Measurements from ENCODE around the gene PSMA3.
"Not testable (repeated sequence)": the region's sequence is repeated elsewhere in the genome, so short reads cannot be mapped to it uniquely, and the experiment has no call there.

The PSMA3 gene

DNA sequence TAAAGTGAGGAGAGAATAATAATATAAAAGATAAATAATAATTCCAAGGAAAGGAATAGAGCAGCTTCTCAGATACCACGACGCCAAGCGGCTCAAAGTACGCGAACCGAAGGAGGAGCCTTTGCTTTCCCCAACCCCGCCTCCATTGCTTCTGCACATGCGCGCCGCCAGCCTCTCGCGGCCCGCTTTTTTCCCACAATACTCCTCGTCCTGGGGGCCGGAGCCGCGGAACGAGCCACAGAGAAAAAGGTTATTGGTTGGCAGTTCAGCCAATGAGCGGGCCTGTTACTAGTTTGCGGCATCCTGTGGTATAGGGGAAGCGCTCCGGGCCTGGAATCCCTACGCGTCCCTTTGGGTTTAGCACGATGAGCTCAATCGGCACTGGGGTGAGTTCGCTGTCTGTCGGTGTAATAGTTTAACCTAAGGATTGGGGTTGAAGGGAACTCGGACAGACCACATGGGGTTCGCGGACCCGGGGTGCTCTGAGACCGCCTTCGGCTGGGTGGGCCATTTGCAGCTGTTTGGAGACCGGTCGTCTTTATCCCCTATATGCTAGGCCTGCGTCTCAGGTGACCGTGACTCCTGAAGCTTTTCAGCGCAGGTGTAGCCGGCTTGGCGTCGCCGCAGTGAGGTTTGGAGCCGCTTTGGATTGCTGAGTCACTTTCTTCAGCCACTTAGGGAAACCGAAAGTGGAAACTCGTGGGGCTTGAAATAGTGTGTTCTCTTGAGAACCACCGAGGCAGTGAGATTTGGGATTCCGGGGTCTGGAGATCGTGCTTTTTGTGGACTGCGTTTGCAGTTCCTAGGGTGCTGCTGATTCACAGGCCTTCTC lies at the start of gene PSMA3:
Gene PSMA3 (plus strand): TSS at position 288 of the 832 bp plus-strand sequence. CDS start 78 bp downstream, at position 366.
- peak; percentile 96 for DNase-seq

DNA sequence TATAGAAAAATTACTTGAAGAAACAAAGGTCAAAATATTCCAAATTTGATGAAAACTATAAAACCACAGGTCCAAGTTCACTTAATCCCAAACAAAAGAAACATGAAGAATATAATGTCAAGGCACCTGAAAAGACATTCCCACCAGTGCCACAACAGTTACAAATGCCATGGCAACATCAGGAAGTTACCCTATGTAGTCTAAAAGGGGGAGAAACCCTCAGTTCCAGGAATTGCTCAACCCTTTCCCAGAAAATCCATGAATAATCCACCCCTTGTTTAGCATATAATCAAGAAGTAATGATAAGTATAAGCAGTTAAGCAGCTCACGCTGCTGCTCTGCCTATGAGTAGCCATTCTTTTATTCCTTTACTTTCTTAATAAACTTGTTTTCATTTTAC lies 48.4 kb upstream of the PSMA3 start:
- DNase-seq = no peak

DNA sequence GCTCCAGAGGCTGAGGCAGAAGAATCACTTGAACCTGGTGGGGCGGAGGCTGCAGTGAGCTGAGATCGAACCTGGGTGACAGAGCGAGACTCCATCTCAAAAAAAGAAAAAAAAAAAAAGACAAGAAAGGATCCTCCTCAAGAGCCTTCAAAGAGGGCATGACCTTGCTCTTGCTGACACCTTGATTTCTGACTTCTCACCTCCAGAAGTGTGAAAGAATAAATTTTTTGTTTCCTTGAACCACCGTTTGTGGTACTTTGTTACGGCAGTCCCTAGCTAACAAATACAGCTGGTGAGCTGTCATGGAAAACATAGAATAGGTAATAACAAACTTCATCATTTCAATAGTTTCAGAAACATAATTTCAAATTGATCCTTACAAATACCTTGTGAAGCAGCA lies 46.6 kb upstream of the PSMA3 start:
- no peak for DNase-seq

DNA sequence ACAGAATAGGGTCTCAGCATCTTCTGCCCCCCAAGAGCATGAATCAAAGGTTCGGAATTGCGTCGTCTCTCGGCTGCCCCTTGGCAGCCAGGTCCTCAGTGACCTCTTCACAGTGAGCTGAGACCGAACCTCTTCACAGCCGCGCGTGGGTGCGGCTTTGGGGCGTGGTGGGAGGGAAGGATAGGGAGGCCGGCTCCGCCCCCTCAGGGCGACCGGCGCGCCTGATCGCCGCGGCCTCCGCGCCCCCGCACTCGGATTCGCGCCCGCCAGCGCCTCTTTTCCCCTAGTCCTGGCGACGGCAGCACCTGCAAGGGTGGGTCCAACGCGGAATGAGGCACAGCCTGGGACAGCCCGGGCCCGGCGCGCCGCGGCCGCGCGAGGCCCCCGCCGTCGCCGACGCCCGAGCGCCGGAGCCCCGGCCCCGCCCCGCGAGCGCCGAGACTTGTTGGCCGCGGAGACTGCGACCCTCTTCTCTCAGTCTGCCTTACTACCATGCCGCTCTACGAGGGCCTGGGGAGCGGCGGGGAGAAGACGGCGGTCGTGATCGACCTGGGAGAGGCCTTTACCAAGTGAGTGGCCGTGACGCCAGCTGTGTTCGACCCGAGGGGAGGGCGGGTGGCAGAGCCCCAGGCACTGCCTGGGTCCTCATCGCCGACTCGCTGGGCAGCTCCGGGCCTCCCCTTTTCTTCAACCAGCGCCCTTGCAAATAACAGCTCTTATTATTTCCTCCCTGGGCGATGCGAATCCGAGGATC lies 44.7 kb upstream of the PSMA3 start, which contains the start of gene ACTR10:
Gene ACTR10 (plus strand): TSS at position 424 of the 754 bp plus-strand sequence. CDS start 69 bp downstream, at position 493.
- DNase-seq = peak; percentile 81

DNA sequence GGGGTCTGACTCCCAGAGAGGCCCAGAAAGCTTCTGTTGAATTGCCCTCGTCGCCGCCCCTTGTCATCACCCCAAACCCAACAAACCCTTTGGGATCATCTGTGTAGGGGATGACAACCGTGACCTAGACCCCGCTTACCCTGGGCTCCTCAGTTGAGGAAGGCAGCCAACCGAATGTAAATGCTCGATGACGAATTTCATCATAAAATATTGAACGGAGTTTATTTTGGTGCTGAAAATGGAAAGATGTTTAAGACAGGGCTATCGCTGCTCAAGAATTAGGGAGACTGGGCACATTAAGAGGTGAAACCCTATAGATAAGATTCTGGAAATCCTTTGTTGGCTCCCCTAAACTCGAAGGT lies 44.2 kb upstream of the PSMA3 start:
- no peak for DNase-seq

DNA sequence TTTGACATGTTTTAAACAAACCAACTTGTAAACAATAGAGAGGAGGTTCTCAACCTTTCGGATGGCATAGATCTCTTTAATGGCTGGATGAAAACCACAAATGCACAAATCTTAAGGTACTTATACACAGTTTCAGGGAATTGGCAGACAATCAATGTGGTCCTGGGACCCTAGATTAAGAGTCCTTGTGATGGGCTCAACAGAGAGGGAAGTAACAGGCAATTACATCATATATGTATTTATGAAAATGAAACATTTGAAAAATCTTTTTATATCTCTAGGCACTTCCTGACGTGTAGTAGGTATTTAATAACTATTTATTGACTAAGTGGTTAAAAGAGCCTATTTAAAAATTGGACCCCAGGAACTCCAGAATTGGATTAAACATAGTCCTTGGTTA lies 43.8 kb upstream of the PSMA3 start:
- DNase-seq = no peak

DNA sequence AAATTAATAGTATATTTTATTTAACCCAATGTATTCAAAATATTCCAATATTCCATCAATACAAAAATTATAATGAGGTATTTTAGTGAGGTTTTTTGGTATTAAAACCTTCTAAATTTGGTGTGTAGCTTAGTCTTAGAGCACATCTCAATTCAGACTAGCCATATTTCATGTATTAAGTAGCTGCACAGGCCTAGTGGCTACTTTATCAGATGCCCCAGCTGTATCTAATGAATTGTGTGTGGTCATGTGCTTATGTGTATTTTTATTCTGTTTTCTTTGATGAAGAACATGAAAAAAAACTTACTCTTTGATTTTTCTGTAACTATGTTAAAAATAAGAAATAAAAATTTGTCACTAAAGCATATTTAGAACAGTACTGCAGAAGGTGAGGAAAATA lies 31.5 kb upstream of the PSMA3 start:
- DNase-seq = no peak

DNA sequence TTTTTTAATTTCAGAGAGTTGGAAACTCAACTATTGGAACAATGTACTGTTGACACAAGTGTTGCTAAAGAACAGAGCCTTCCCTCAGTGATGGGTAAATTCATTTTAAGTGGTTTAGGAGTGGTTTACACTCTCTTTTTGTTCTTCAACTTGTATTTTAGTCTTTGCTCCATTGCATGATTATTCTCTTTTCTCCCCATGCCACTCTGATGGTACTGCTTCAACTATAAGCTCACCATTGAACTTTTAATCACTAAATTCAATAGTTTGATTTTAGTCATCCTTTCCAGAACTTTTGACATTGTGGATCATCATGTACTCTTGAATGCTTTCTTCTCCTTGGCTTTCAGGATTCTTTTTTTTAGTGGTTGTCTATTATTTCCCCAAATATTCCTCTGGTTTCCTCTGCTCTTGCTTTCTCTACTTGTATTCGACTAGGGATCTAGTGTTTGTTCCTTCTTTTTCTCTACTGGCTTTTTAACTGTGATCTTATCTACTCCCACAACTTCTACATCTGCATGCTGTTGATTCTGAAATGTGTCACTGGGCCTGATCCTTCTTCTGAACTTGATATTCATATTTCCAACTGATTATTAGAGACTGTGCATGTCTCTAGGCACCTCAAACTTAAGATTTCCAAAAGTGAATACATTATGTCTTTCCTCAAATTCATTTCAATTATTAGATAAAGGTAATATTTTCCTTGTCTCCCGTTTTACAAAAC lies 29.3 kb upstream of the PSMA3 start:
- DNase-seq = no peak

DNA sequence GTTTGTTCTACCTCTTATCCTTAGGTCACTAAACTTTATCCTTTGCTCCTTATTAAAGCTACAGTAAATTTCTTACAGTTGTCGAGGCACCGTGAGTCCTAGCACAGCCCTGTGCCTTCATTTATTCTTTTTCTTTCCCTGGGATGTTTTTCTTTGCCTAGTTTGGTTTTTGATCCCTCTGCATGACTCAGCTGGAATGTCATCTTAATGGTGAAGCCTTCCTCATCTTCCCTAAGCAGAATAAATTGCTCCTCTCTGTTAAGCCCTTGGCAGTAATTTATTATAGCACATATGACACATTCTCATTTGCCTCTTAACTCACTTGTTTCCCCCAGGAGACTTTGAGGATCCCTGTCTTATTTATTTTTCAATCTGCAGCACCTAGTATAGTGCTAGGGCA lies 28.1 kb upstream of the PSMA3 start:
- no peak for DNase-seq

DNA sequence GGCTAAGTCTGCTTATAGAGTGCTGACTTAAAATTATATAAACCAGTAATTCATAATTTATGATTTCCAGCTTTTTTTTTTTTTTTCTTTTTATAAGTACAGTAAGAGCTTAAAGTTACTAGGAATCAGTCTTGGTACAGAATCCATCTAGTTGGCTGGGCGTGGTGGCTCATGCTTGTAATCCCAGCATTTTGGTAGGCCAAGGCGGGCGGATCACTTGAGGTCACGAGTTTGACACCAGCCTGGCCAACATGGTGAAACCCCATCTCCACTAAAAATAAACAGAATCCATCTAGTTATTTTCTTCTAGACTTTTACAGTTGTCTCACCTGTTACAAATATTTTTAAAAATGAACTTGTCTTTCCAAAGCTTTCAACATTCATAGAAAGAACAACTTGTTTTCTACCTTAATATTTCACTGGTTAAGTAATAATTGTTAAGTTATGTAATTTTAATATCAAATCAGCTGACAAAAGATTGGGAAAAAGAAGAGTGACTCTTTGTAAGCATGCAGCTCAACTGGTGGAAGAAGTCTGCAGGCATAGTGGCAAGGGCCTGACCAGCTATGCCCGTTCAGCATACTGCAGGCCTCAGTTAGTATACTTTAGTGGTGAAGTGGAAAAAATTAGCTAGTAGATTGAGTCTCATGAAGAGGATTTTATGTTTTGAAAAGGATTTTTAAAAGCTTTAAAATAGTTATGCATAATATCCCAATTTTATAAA lies 17.4 kb upstream of the PSMA3 start:
- no peak for DNase-seq

DNA sequence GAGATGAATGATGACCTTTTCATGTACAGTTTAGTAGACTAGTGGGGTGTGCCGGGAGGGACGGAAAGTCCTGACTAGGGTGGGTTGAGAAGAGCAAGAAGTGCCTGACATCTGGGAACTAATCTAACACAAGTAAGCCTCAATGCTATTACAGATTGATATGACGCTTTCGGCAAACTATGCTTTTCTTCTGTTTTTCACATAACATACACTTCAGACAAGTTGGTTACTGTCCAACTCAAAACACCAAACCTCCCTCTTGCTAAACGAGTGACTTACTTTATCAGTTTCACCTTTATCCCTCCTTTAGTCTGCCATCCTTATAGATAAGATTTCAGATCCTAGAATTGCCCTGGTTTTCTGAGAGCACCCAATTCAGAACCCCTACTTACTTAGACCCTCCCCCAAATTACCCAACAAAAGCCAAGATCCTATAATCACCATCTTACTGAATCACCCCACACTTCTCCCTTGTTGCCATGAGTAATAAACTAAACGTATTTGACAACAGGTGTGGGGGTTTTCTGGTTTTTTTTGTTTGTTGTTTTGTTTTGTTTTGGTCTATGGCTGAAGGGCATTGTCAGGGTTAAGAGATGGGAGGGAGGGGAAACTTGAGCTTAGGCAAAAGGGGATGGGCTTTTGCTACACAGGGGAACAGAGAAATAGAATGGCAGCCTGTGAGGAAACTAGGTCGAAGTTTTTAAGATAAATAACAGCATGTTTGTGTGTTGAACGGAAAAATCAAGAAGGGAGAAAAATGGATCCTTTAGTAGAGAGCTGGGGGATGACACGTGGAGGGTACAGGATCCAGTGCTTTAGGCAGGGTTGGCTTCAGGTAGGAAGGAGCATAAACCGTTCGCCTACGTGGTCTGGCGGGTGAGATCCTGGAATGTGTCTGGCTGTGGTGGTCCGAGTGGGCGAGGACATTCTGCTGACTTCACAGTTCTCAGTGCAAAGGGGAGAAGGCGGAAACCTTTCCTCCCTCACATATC lies 6.1 kb upstream of the PSMA3 start:
- DNase-seq = no peak

DNA sequence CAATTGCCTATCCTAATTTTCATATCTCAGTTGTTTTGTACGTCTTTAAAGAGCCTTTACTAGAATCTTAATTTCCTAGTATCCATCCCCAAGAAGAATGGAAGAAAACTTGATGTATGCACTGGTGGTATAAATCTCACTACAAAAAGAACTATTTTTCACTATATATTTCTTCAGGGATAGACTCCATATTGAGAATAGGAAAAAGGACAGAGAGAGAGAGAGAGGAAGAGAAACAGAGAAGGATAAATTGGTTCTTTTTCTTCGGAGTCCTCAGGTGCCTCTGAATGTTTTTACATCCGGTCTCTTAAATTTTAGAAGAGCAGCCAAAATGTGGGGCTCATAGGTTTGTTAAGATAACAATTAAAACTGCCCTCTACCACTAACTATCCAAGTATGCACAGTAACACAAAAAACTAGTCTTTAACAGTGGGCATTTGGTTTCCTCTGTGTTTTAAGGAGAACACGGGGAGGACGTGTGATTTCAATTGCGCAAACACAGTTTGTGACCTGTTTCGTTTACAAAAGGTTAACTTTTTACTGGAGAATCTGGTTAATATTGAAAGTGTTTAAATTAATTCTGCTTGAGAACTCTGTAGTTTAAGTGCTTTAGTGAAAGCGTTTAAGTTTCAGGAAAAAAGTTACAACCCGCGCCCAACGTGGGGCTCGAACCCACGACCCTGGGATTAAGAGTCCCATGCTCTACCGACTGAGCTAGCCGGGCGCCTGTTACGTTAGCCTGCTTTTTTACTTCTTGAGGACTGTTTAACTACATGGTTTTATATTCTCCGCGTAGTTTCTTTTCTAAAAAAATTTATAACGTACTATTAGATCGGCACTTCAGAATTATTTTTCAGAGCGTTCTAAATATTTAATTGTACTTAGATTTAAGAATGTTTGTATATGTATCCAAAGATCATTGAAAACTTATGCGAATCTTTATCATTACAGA lies 5.1 kb upstream of the PSMA3 start:
- peak; percentile 76 for DNase-seq

DNA sequence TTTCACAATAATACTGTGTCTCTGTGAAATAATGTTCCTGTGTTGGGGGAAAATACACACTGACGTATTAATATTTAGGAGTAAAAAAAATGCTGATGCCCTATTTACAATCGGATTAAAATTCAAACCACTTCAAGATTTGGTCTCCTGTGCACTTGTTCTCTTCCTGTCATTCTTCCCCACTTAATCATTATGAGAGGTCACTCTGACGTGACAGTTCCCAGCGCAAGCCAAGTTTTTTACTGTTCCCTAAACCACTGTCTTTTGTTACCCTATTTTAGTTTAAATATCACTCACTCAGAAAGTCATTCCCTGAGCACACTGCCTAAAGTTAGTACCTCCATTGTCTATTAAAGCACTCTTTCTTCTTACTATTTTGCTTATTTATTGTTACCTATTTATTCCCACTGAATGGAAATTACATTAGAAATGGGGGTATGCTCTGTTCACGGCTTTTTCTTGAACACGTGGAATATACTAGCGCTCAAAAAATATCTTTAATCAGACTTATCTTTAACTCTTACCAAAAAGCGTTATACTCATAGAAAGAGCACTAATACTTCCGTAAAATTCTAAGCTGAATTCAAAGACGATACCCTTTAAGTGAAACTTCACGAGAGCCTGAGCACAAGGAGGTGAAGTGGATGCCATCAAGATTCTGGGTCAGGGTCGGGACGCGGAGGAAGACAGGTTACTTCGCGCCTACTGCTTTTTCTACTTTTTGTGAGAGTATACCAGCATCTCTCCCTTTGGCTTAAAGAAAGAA lies 670 bp upstream of the PSMA3 start:
- no peak for DNase-seq

DNA sequence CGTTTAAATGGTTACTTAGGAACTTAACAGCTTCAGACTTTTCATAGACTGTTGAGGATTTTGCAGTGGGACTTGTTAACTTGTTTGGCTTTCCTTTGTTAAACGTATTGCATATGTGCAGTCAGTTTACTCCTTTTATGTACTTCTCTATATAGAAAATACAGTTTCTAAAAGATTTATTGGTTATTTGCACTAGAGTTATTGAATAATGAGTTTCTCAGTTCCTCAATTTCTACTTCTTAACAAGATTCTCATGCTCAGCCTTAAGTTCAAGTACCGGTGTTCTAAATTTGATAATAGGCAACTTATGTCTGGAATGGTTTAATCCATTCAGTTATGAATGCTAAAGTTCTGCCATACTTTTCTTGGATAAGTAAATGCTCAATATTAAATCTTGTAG lies 919 bp downstream of the PSMA3 start:
- DNase-seq = no peak

DNA sequence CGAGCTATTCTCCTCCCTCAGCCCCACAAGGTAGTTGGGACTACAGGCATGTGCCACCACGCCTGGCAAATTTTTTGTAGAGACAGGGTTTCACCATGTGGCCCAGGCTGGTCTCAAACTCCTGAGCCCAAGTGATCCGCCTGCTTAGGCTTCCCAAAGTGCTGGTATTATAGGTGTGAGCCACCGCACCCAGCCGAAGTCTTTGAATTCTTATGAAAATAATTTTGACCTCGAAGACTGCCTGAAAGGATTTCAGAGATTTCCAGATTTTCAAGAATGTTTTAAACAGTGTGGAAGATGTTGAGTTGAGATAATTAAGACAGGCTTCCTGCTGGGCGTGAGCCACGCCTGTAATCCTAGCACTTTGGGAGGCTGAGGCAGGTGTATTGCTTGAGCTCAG lies 5.0 kb downstream of the PSMA3 start:
- no peak for DNase-seq

DNA sequence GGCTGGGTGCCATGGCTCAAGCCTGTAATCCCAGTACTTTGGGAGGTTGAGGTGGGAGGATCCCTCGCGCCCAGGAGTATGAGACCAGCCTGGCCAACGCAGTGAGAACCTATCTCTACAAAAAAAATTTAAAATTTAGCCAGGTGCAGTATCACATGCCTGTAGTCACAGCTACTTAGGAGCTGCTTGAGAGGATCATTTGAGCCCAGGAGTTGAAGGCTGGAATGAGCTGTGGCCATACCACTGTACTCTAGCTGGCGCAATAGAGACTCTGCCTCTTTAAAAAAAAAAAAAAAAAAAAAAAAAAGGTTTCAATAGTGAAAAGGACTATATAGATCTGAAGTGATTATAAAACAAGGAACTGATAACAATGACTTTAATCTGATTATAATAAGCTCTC lies 13.5 kb downstream of the PSMA3 start:
- DNase-seq = no peak

DNA sequence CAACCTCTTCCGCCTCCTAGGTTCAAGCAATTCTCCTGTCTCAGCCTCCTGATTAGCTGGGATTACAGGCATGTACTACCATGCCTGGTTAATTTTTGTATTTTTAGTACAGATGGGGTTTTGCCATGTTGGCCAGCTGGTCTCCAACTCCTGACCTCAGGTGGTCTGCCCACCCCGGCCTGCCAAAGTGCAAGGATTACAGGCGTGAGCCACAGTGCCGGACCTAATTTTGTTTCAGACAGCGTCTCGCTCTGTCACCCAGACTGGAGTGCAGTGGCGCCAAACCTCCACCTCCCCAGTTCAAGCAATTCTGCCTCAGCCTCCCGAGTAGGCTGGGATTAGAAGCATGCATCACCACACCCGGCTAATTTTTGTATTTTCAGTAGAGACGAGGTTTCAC lies 17.4 kb downstream of the PSMA3 start:
- not testable (repeated sequence) for DNase-seq

DNA sequence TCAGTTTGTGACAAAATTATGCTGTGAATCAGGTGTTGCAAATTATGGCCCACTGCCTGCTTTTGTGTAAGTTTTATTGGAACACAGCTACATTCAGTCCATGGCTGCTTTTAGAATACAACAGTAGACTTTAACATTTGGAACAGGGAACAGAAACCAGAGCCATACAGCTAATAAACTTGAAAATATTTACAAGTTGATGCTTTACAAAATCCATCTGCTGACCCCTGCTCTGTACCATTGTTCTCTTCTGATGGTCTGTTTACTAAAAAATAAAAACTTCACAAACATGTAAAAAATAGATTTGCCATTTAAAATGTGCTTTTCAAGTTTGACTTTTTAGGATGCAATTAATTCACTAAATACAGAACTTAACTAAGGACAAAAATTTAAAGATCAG lies 20.8 kb downstream of the PSMA3 start:
- DNase-seq = no peak

DNA sequence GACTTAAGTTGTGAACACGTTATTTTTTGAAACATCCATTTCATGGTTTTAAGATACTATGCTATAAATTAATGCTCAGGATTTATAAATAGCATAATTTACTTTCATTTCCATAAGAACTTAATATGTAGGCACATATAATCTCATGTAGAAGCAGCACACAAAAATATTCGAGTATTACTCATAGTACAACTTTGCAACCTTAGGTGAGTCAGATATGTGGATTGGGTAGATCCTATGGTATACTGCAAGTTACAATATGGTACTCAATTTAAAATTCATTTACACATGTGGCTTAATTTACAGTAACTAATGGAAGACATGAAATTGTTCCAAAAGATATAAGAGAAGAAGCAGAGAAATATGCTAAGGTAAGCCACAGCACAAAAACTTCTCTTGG lies 26.0 kb downstream of the PSMA3 start:
- no peak for DNase-seq

Measured in activated CD4-positive, alpha-beta T cell treated with anti-CD3 and anti-CD28 coated beads for 1 hour (primary cell).